Measurements from ENCODE around the gene PKHD1. TPM values are rescaled to one million over a fixed set of nuclear protein-coding genes. Genes with fewer than 3 reads are reported as not detected.

PKHD1 gene
- total and polyA plus RNA-seq, 2 donors: 0.02 to 0.05 TPM

DNA sequence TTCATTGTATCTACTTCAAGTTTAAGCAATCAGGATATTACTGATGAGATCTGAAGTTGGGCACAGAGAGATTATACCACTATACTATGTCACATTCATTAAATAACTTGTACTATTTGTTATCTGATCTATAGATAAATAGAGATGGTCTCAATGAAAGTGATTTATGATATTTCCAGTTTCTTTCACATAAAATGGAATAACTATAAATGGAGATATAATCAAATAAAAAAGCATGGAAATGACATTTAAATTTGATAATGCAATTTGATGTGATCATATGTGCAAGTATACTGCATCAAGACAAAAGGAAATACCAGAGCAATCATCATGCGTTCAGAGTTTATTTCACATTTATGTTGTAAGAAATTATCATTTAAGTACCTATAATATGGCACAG lies 368.9 kb downstream of the PKHD1 start:
- DNase-seq (ENCODE audit: low read depth in 6 of 9, low spot score in 9 of 9): no peak
- Histone ChIP-seq H3K36me3 (ENCODE audit: control insufficient read depth in 2 of 2, insufficient read depth in 2 of 2, low read length in 1 of 2) (no peaks in the 10 kb centered on the region), H3K9me3 (ENCODE audit: control insufficient read depth in 2 of 2, insufficient read depth in 1 of 2, low read length in 1 of 2) (no peaks in the 10 kb centered on the region), H3K4me3 (ENCODE audit: low read length in 2 of 2) (no peak overlapping the region), H3K27me3 (ENCODE audit: control insufficient read depth in 2 of 2, insufficient read depth in 1 of 2, low read length in 1 of 2) (no peaks in the 10 kb centered on the region), H3K27ac (ENCODE audit: low read depth in 1 of 2, low read length in 1 of 2) (no peak overlapping the region), H3K4me1 (ENCODE audit: control insufficient read depth in 2 of 2, insufficient read depth in 2 of 2, low read length in 2 of 2) (no peaks in the 10 kb centered on the region)
- WGBS: 98% methylated on average over 1 of the region's 1 CpG

DNA sequence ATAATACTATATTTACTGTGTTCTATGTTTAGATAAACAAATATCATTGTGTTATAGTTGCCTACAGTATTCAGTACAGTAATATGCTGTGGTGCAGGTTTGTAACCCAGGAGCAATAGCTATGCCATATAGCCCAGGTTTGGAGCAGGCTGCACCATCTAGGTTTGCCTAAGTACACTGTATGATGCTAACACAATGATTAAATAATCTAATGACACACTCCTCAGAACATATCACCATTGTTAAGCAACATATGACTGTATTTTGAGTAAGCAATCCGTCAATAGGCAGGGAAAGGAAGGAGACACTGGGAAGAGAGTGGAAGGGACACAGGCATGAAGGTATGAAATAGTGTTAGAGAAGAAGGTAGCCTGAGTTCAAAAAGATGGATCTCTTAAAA lies 369.9 kb downstream of the PKHD1 start:
- DNase-seq (ENCODE audit: low read depth in 6 of 9, low spot score in 9 of 9): no peak
- WGBS: 98% methylated on average over 1 of the region's 1 CpG
- no peaks in the 10 kb centered on the region for H3K36me3 ChIP-seq (ENCODE audit: control insufficient read depth in 2 of 2, insufficient read depth in 2 of 2, low read length in 1 of 2)
- no peaks in the 10 kb centered on the region for H3K27me3 ChIP-seq (ENCODE audit: control insufficient read depth in 2 of 2, insufficient read depth in 1 of 2, low read length in 1 of 2)
- H3K4me1 ChIP-seq (ENCODE audit: control insufficient read depth in 2 of 2, insufficient read depth in 2 of 2, low read length in 2 of 2): no peaks in the 10 kb centered on the region
- no peaks in the 10 kb centered on the region for H3K9me3 ChIP-seq (ENCODE audit: control insufficient read depth in 2 of 2, insufficient read depth in 1 of 2, low read length in 1 of 2)
- H3K4me3 ChIP-seq (ENCODE audit: low read length in 2 of 2): no peak overlapping the region
- no peak overlapping the region for H3K27ac ChIP-seq (ENCODE audit: low read depth in 1 of 2, low read length in 1 of 2)

DNA sequence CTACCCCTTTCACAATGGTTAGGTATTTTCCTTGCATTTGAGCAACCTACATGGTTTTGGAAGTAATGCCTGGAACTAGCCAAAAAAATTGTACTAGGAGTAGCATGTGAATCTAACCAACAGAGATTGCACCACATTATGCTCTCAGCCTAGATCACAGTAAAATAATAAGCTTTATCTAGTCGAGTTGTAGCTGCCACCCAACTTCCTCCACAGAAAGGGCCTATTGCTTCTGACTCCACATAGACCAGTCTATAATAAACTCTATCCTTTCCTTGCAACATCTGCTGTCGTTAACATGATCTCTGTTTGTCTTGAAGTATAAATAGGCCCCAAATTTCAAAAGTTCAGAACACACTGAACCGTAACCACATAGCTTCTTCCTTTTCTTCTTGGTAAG lies 375.5 kb downstream of the PKHD1 start:
- Histone ChIP-seq H3K36me3 (ENCODE audit: control insufficient read depth in 2 of 2, insufficient read depth in 2 of 2, low read length in 1 of 2) (no peaks in the 10 kb centered on the region), H3K9me3 (ENCODE audit: control insufficient read depth in 2 of 2, insufficient read depth in 1 of 2, low read length in 1 of 2) (no peaks in the 10 kb centered on the region), H3K4me3 (ENCODE audit: low read length in 2 of 2) (no peak overlapping the region), H3K27me3 (ENCODE audit: control insufficient read depth in 2 of 2, insufficient read depth in 1 of 2, low read length in 1 of 2) (no peaks in the 10 kb centered on the region), H3K27ac (ENCODE audit: low read depth in 1 of 2, low read length in 1 of 2) (no peak overlapping the region), H3K4me1 (ENCODE audit: control insufficient read depth in 2 of 2, insufficient read depth in 2 of 2, low read length in 2 of 2) (no peaks in the 10 kb centered on the region)
- DNase-seq (ENCODE audit: low read depth in 6 of 9, low spot score in 9 of 9): no peak
- WGBS: 80% methylated on average over 3 of the region's 3 CpGs

DNA sequence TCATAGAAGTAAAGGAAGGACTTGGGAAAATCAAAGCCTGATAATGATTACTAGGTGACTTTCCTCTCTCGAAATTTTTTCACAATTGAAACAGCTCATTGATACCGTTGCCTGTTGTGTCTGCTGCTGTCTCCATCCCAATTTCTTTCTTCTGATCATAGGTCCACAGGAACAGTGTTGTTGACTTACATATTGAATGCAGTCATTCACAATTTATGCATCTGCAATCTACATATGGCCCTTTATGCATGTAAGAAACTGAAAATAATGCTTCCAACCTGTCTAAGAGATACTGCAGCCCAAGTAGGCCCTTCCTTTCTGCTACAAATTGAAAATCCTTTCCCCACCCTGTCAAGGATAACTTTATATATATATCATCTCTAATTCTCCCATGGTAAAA lies 381.3 kb downstream of the PKHD1 start:
- H3K9me3 ChIP-seq (ENCODE audit: control insufficient read depth in 2 of 2, insufficient read depth in 1 of 2, low read length in 1 of 2): no peaks in the 10 kb centered on the region
- no peak for DNase-seq (ENCODE audit: low read depth in 6 of 9, low spot score in 9 of 9)
- H3K4me1 ChIP-seq (ENCODE audit: control insufficient read depth in 2 of 2, insufficient read depth in 2 of 2, low read length in 2 of 2): no peaks in the 10 kb centered on the region
- H3K27me3 ChIP-seq (ENCODE audit: control insufficient read depth in 2 of 2, insufficient read depth in 1 of 2, low read length in 1 of 2): no peaks in the 10 kb centered on the region
- no peaks in the 10 kb centered on the region for H3K36me3 ChIP-seq (ENCODE audit: control insufficient read depth in 2 of 2, insufficient read depth in 2 of 2, low read length in 1 of 2)
- H3K27ac ChIP-seq (ENCODE audit: low read depth in 1 of 2, low read length in 1 of 2): no peak overlapping the region
- no peak overlapping the region for H3K4me3 ChIP-seq (ENCODE audit: low read length in 2 of 2)
- WGBS: 95% methylated on average over 2 of the region's 2 CpGs

DNA sequence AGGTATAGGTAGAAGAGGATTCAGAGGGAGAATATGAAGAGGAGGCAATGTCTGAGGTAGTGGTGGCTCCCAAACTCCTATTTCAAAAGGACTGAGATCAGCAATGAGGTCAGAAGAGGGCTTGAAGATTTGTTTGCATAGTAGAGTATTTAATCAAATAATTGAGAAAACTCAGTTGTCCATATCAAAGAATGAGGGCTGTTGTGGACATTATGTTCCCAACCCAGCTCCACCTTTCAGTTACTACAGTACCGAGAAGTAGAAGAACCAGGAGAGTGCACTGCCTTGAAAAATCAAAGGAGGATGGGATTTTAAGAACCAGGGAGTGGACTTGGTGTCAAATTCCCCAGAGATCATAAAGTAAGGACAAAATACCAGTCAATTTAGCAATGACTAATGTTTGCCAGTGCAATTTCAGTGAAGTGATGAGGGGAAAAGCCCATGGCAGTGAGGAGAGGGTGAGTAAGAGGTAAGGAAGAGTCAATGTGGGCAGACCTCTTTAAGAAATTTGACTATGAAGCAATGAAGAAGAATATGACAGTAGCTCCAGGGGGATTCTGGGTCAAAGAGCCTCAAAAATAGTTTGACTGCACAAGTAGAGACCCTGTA lies 382.4 kb downstream of the PKHD1 start:
- no peaks in the 10 kb centered on the region for H3K4me1 ChIP-seq (ENCODE audit: control insufficient read depth in 2 of 2, insufficient read depth in 2 of 2, low read length in 2 of 2)
- H3K27ac ChIP-seq (ENCODE audit: low read depth in 1 of 2, low read length in 1 of 2): no peak overlapping the region
- no peaks in the 10 kb centered on the region for H3K27me3 ChIP-seq (ENCODE audit: control insufficient read depth in 2 of 2, insufficient read depth in 1 of 2, low read length in 1 of 2)
- DNase-seq (ENCODE audit: low read depth in 6 of 9, low spot score in 9 of 9): no peak
- WGBS: 89% methylated on average over 1 of the region's 1 CpG
- H3K4me3 ChIP-seq (ENCODE audit: low read length in 2 of 2): no peak overlapping the region
- no peaks in the 10 kb centered on the region for H3K9me3 ChIP-seq (ENCODE audit: control insufficient read depth in 2 of 2, insufficient read depth in 1 of 2, low read length in 1 of 2)
- no peaks in the 10 kb centered on the region for H3K36me3 ChIP-seq (ENCODE audit: control insufficient read depth in 2 of 2, insufficient read depth in 2 of 2, low read length in 1 of 2)

DNA sequence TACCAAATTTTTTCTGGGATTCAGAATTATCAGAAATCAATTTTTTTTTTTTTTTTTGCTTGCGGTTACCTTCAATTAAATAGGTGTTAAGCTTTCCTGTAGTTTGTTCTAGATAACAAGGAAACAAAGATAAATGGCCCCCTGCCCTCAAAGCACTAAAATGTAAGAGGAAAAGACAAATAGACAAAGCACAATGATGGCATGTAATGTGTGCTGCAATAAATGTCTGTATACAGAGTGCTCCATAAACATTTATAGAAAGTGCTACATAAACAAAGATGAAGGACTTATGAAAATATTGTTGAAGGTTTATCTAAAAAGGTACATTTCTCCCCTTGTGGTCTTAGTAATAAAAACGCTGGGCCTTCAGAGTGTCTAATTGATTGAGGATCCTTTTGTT lies 384.6 kb downstream of the PKHD1 start:
- Histone ChIP-seq H3K27me3 (ENCODE audit: control insufficient read depth in 2 of 2, insufficient read depth in 1 of 2, low read length in 1 of 2) (no peaks in the 10 kb centered on the region), H3K36me3 (ENCODE audit: control insufficient read depth in 2 of 2, insufficient read depth in 2 of 2, low read length in 1 of 2) (no peaks in the 10 kb centered on the region), H3K4me1 (ENCODE audit: control insufficient read depth in 2 of 2, insufficient read depth in 2 of 2, low read length in 2 of 2) (no peaks in the 10 kb centered on the region), H3K9me3 (ENCODE audit: control insufficient read depth in 2 of 2, insufficient read depth in 1 of 2, low read length in 1 of 2) (no peaks in the 10 kb centered on the region), H3K27ac (ENCODE audit: low read depth in 1 of 2, low read length in 1 of 2) (no peak overlapping the region), H3K4me3 (ENCODE audit: low read length in 2 of 2) (no peak overlapping the region)
- WGBS: 70% methylated on average over 2 of the region's 2 CpGs
- DNase-seq (ENCODE audit: low read depth in 6 of 9, low spot score in 9 of 9): no peak

DNA sequence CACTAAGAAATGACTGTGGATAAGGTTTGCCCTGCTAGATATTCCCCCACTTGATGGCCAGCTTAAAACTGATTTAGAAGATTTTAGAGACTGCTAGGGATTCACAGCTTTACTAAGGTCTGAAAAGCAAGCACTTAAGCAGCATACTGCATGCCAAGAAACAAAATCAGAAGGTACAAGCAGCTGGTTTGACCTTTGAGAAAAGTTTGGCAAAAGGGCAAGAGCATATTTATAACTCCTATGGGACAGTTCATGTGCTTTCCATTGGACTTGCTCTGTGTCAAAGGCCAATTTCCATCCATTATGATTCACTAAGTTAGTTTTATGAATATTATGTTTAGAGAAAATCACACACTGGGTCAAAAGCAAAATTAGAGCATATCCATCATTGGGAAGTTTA lies 402.8 kb downstream of the PKHD1 start:
- no peak for DNase-seq (ENCODE audit: low read depth in 6 of 9, low spot score in 9 of 9)
- H3K27ac ChIP-seq (ENCODE audit: low read depth in 1 of 2, low read length in 1 of 2): no peak overlapping the region
- H3K36me3 ChIP-seq (ENCODE audit: control insufficient read depth in 2 of 2, insufficient read depth in 2 of 2, low read length in 1 of 2): no peaks in the 10 kb centered on the region
- no peak overlapping the region for H3K4me3 ChIP-seq (ENCODE audit: low read length in 2 of 2)
- no peaks in the 10 kb centered on the region for H3K27me3 ChIP-seq (ENCODE audit: control insufficient read depth in 2 of 2, insufficient read depth in 1 of 2, low read length in 1 of 2)
- H3K4me1 ChIP-seq (ENCODE audit: control insufficient read depth in 2 of 2, insufficient read depth in 2 of 2, low read length in 2 of 2): no peaks in the 10 kb centered on the region
- no peaks in the 10 kb centered on the region for H3K9me3 ChIP-seq (ENCODE audit: control insufficient read depth in 2 of 2, insufficient read depth in 1 of 2, low read length in 1 of 2)

DNA sequence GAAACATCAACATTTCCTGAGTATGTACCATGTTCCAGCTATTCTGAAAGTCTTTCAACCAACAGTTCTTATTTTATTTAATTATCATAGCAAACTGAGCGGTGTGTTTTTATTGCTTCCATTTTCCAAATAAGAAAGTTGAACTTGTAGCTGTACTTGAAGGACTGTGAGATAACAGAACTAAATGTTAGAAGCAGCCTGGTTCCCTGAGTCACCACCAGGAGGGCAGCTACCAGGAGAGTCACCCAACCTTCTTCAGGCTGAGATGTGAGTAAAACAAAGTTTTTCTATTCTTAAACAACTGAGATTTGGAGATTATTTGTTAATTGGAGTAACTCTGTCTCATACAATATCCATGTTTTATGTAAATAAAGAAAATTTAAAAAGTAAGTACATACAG lies 403.4 kb downstream of the PKHD1 start:
- Histone ChIP-seq H3K27ac (ENCODE audit: low read depth in 1 of 2, low read length in 1 of 2) (no peak overlapping the region), H3K27me3 (ENCODE audit: control insufficient read depth in 2 of 2, insufficient read depth in 1 of 2, low read length in 1 of 2) (no peaks in the 10 kb centered on the region), H3K4me1 (ENCODE audit: control insufficient read depth in 2 of 2, insufficient read depth in 2 of 2, low read length in 2 of 2) (no peaks in the 10 kb centered on the region), H3K4me3 (ENCODE audit: low read length in 2 of 2) (no peak overlapping the region), H3K36me3 (ENCODE audit: control insufficient read depth in 2 of 2, insufficient read depth in 2 of 2, low read length in 1 of 2) (no peaks in the 10 kb centered on the region), H3K9me3 (ENCODE audit: control insufficient read depth in 2 of 2, insufficient read depth in 1 of 2, low read length in 1 of 2) (no peaks in the 10 kb centered on the region)
- DNase-seq (ENCODE audit: low read depth in 6 of 9, low spot score in 9 of 9): no peak
- WGBS: 94% methylated on average over 1 of the region's 1 CpG

DNA sequence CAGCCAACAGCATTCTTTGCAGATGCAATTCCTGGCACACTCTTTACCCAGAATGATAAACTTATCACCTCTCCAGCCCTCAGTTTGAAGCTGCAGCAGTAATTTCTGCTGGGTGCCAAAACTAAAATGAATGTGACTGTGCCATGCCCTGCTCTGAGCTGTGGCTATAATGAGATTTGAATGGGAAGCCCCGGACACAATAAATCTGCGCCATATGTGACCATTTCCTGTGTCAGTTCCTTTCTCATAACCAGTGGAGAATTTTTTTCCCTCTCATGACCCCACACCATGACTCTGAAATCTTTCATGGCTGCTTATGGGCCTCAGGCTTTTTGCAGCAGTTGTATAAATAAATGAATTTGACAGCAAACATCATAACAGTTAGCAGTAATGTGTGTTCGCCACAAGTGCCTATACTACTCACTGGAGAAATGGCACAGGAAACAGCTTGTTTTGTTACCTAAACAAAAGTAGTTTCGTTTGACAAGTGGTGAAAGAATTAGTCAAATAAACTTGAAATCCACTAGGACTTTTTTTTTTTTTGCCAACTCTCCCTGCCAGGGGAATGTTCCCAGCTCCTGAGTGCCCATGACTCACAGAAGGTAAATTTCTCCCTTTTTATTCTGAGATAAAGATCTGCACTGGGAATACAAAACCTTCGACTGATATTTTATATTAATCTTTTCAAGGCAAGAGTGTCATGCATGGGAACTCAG lies 408.4 kb downstream of the PKHD1 start:
- Histone ChIP-seq H3K27me3 (ENCODE audit: control insufficient read depth in 2 of 2, insufficient read depth in 1 of 2, low read length in 1 of 2) (no peaks in the 10 kb centered on the region), H3K9me3 (ENCODE audit: control insufficient read depth in 2 of 2, insufficient read depth in 1 of 2, low read length in 1 of 2) (no peaks in the 10 kb centered on the region), H3K4me3 (ENCODE audit: low read length in 2 of 2) (no peak overlapping the region), H3K36me3 (ENCODE audit: control insufficient read depth in 2 of 2, insufficient read depth in 2 of 2, low read length in 1 of 2) (no peaks in the 10 kb centered on the region), H3K27ac (ENCODE audit: low read depth in 1 of 2, low read length in 1 of 2) (no peak overlapping the region), H3K4me1 (ENCODE audit: control insufficient read depth in 2 of 2, insufficient read depth in 2 of 2, low read length in 2 of 2) (no peaks in the 10 kb centered on the region)
- 41% methylated on average over 5 of the region's 5 CpGs for WGBS
- DNase-seq (ENCODE audit: low read depth in 6 of 9, low spot score in 9 of 9): no peak
